GM06990 (cell line): Measurements from ENCODE around the gene SCCPDH.
"Not testable (repeated sequence)": the region's sequence is repeated elsewhere in the genome, so short reads cannot be mapped to it uniquely, and the experiment has no call there.

Source experiments
- DNase-seq: peaks from one replicate; pipeline ENCODE4 v3.0.0-alpha.2; 2011; ENCODE audit not compliant: insufficient read length; ENCODE audit errors: extremely low read depth
- H3K27me3 ChIP-seq: replicated peaks from 2 replicates; pipeline ENCODE4 v1.6.0; 2011; ENCODE audit warnings: low read length; ENCODE audit not compliant: control insufficient read depth, insufficient read depth
- H3K36me3 ChIP-seq: 2 replicates; pipeline ENCODE4 v1.5.1; 2011; ENCODE audit warnings: low read length; ENCODE audit not compliant: control insufficient read depth, insufficient read depth
- H3K4me3 ChIP-seq: replicated peaks from 2 replicates; pipeline ENCODE4 v1.5.1; 2011; ENCODE audit warnings: low read depth, mild to moderate bottlenecking, control low read depth, low read length
- CTCF ChIP-seq: IDR thresholded peaks from 2 replicates; pipeline ENCODE4 v1.5.1; 2011; ENCODE audit warnings: low read length, control low read depth, mild to moderate bottlenecking, inconsistent platforms; ENCODE audit not compliant: insufficient read depth, poor library complexity, severe bottlenecking

The SCCPDH gene

GRCh38 chr1:246726255-246726679 is 2.1 kb downstream of the SCCPDH start:
- TF ChIP-seq CTCF = no peak
- Histone ChIP-seq H3K36me3 (peaks cover 13% of the 10 kb centered on the region), H3K27me3 (no peaks in the 10 kb centered on the region), H3K4me3 (no peak overlapping the region)
- DNase-seq = no peak

- TF ChIP-seq CTCF = no peak
- Histone ChIP-seq H3K4me3 (no peak overlapping the region), H3K36me3 (peaks cover 13% of the 10 kb centered on the region), H3K27me3 (no peaks in the 10 kb centered on the region)
- DNase-seq = no peak
These were observed 2.7 kb downstream of the SCCPDH start for GRCh38 chr1:246726881-246727280.

GRCh38 chr1:246727594-246727993 is 3.4 kb downstream of the SCCPDH start:
- Histone ChIP-seq H3K27me3 (no peaks in the 10 kb centered on the region), H3K36me3 (peaks cover 13% of the 10 kb centered on the region), H3K4me3 (no peak overlapping the region)
- no peak for DNase-seq
- TF ChIP-seq CTCF = no peak

GRCh38 chr1:246728311-246728710 is 4.1 kb downstream of the SCCPDH start:
- H3K36me3 ChIP-seq = peaks cover 13% of the 10 kb centered on the region

GRCh38 chr1:246729040-246729439 is 4.8 kb downstream of the SCCPDH start:
- peaks cover 13% of the 10 kb centered on the region for H3K36me3 ChIP-seq
- not testable (repeated sequence) for DNase-seq

More at GRCh38 chr1:246728311-246728710, 4.1 kb downstream of the SCCPDH start:
- Histone ChIP-seq H3K4me3 (no peak overlapping the region), H3K27me3 (no peaks in the 10 kb centered on the region)
- TF ChIP-seq CTCF = no peak
- no peak for DNase-seq

GRCh38 chr1:246730839-246731238 is 6.6 kb downstream of the SCCPDH start:
- Histone ChIP-seq H3K4me3 (no peak overlapping the region), H3K36me3 (peaks cover 13% of the 10 kb centered on the region), H3K27me3 (no peaks in the 10 kb centered on the region)
- no peak for DNase-seq
- no peak for TF ChIP-seq CTCF

More at GRCh38 chr1:246729040-246729439, 4.8 kb downstream of the SCCPDH start:
- not testable (repeated sequence) for H3K27me3 ChIP-seq, H3K4me3 ChIP-seq

- H3K27me3 ChIP-seq, H3K4me3 ChIP-seq, DNase-seq: not testable (repeated sequence)
- peaks cover 13% of the 10 kb centered on the region for H3K36me3 ChIP-seq
These were observed 7.7 kb downstream of the SCCPDH start for GRCh38 chr1:246731873-246732272.
